Measurements from ENCODE around the gene PCDHB1.

DNA sequence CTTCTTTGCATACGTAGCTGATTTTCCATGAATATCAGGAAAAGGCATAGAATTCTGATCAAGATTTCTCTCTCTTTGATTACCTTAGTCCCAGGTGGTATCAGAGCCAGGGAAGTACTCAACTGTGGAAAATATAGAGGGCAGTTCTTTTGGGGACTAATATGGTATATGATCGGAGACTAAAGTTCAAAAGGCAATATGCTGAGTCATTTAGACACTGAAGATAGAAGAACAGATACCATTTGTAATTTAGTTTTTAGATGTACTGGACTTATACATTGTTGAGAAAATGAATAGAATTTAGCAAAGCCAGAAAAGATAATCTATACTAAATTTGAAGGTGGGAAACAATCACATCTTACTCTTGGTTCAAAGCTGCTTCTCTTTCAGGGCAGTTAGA is 54.2 kb downstream of the PCDHB1 start:
- TF ChIP-seq, protein P1, sequence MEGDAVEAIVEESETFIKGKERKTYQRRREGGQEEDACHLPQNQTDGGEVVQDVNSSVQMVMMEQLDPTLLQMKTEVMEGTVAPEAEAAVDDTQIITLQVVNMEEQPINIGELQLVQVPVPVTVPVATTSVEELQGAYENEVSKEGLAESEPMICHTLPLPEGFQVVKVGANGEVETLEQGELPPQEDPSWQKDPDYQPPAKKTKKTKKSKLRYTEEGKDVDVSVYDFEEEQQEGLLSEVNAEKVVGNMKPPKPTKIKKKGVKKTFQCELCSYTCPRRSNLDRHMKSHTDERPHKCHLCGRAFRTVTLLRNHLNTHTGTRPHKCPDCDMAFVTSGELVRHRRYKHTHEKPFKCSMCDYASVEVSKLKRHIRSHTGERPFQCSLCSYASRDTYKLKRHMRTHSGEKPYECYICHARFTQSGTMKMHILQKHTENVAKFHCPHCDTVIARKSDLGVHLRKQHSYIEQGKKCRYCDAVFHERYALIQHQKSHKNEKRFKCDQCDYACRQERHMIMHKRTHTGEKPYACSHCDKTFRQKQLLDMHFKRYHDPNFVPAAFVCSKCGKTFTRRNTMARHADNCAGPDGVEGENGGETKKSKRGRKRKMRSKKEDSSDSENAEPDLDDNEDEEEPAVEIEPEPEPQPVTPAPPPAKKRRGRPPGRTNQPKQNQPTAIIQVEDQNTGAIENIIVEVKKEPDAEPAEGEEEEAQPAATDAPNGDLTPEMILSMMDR (IDR thresholded peaks at IDR 0.05; ENCODE audit: borderline replicate concordance, extremely low read depth, low read length, poor library complexity, severe bottlenecking): no peak
- no peak for TF ChIP-seq EZH2 (IDR thresholded peaks at IDR 0.05; ENCODE audit: borderline replicate concordance, low read depth, low read length, severe bottlenecking)
